HG03159 (cell line): Measurements from ENCODE around the gene MAMDC4.
A peak's percentile ranks its signal among the peaks of the same experiment; 100 is the strongest.

ENCODE experiments used
- ATAC-seq: cut with Tn5 transposase; IDR thresholded peaks from one replicate; pipeline ENCODE4 v1.9.1; 2021; ENCODE audit warnings: mild to moderate bottlenecking, moderate library complexity; ENCODE audit not compliant: unreplicated experiment

MAMDC4 gene

GRCh38 chr9:136885950-136886578 is 33.9 kb downstream of the MAMDC4 start, which contains the start of gene TRAF2:
Gene TRAF2, plus strand, starts transcription at chr9:136886516. Its CDS starts 12,225 bp downstream, at chr9:136898741.
- ATAC-seq: peak; percentile 87

GRCh38 chr9:136886610-136887597 is 34.8 kb downstream of the MAMDC4 start:
- ATAC-seq: peak; percentile 25

GRCh38 chr9:136888454-136888853 is 36.3 kb downstream of the MAMDC4 start:
- ATAC-seq: no peak

GRCh38 chr9:136889858-136890257 is 37.7 kb downstream of the MAMDC4 start:
- ATAC-seq: no peak

- no peak for ATAC-seq
Observed at GRCh38 chr9:136890661-136891060, 38.5 kb downstream of the MAMDC4 start.

GRCh38 chr9:136896027-136896426 is 43.9 kb downstream of the MAMDC4 start:
- ATAC-seq: no peak

GRCh38 chr9:136898483-136899100 is 46.4 kb downstream of the MAMDC4 start:
- ATAC-seq: no peak

- ATAC-seq: no peak
Observed at GRCh38 chr9:136899196-136899595, 47.0 kb downstream of the MAMDC4 start.

- no peak for ATAC-seq
Observed at GRCh38 chr9:136900556-136900955, 48.4 kb downstream of the MAMDC4 start.

GRCh38 chr9:136900988-136901515 is 48.9 kb downstream of the MAMDC4 start:
- ATAC-seq: no peak

GRCh38 chr9:136901516-136902258 is 49.5 kb downstream of the MAMDC4 start:
- peak; percentile 50 for ATAC-seq

GRCh38 chr9:136902259-136902821 is 50.2 kb downstream of the MAMDC4 start:
- peak; percentile 46 for ATAC-seq

- no peak for ATAC-seq
Observed at GRCh38 chr9:136903041-136903554, 51.0 kb downstream of the MAMDC4 start.

- ATAC-seq: no peak
Observed at GRCh38 chr9:136906266-136906665, 54.1 kb downstream of the MAMDC4 start.

- ATAC-seq: no peak
Observed at GRCh38 chr9:136907011-136907914, 55.1 kb downstream of the MAMDC4 start.
